Measurements from ENCODE around the gene ISOC1. TPM values are rescaled to one million over a fixed set of nuclear protein-coding genes. Genes with fewer than 3 reads are reported as not detected.

ISOC1 gene
- total and polyA plus RNA-seq, 2 experiments from 2014 or later: 33.7 to 34.2 TPM

DNA sequence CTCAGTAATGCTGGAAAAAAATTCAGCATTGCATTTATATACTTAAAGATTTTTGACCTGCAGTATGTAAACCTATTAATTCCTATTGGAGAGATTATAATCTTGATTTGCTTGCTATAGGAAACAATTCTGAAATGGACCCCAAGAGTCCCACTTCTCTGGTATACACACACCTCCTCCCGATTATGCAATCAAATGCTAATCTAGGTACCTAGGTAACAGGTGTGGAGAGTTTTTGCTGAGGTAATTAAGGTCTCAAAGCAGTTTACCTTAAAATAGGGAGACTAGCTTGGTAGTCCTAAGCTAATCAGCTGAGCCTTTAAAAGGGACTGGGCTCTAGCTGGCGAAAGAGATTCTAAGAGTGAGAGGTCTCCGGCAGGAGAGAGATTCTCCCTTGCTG lies 22.2 kb downstream of the ISOC1 start:
- Mint-ChIP-seq H3K36me3 (ENCODE audit: low read depth) (no peaks in the 10 kb centered on the region), H3K9me3 (no peaks in the 10 kb centered on the region), H3K4me1 (peaks cover 31% of the 10 kb centered on the region)

More for the DNA sequence above, 22.2 kb downstream of the ISOC1 start:
- no peaks in the 10 kb centered on the region for H3K9me2 ChIP-seq (ENCODE audit: insufficient read depth)
- no peaks in the 10 kb centered on the region for H3K36me3 ChIP-seq (ENCODE audit: insufficient read depth)
- no peak overlapping the region for H3K27ac ChIP-seq (ENCODE audit: low read depth)
- DNase-seq (ENCODE audit: low spot score): peak; percentile 22
- Mint-ChIP-seq H3K27ac (no peak overlapping the region; the same call in 1 of the 2 replicates), H3K27me3 (ENCODE audit: insufficient read depth, low read depth, poor library complexity) (peaks cover 2% of the 10 kb centered on the region), H3K4me3 (no peak overlapping the region)
- H4K20me1 ChIP-seq (replicated peaks; ENCODE audit: insufficient read depth): no peaks in the 10 kb centered on the region
- H3K79me2 ChIP-seq (replicated peaks; ENCODE audit: insufficient read depth): no peaks in the 10 kb centered on the region
- peak; percentile 72 for ATAC-seq
- TF ChIP-seq, protein P1, sequence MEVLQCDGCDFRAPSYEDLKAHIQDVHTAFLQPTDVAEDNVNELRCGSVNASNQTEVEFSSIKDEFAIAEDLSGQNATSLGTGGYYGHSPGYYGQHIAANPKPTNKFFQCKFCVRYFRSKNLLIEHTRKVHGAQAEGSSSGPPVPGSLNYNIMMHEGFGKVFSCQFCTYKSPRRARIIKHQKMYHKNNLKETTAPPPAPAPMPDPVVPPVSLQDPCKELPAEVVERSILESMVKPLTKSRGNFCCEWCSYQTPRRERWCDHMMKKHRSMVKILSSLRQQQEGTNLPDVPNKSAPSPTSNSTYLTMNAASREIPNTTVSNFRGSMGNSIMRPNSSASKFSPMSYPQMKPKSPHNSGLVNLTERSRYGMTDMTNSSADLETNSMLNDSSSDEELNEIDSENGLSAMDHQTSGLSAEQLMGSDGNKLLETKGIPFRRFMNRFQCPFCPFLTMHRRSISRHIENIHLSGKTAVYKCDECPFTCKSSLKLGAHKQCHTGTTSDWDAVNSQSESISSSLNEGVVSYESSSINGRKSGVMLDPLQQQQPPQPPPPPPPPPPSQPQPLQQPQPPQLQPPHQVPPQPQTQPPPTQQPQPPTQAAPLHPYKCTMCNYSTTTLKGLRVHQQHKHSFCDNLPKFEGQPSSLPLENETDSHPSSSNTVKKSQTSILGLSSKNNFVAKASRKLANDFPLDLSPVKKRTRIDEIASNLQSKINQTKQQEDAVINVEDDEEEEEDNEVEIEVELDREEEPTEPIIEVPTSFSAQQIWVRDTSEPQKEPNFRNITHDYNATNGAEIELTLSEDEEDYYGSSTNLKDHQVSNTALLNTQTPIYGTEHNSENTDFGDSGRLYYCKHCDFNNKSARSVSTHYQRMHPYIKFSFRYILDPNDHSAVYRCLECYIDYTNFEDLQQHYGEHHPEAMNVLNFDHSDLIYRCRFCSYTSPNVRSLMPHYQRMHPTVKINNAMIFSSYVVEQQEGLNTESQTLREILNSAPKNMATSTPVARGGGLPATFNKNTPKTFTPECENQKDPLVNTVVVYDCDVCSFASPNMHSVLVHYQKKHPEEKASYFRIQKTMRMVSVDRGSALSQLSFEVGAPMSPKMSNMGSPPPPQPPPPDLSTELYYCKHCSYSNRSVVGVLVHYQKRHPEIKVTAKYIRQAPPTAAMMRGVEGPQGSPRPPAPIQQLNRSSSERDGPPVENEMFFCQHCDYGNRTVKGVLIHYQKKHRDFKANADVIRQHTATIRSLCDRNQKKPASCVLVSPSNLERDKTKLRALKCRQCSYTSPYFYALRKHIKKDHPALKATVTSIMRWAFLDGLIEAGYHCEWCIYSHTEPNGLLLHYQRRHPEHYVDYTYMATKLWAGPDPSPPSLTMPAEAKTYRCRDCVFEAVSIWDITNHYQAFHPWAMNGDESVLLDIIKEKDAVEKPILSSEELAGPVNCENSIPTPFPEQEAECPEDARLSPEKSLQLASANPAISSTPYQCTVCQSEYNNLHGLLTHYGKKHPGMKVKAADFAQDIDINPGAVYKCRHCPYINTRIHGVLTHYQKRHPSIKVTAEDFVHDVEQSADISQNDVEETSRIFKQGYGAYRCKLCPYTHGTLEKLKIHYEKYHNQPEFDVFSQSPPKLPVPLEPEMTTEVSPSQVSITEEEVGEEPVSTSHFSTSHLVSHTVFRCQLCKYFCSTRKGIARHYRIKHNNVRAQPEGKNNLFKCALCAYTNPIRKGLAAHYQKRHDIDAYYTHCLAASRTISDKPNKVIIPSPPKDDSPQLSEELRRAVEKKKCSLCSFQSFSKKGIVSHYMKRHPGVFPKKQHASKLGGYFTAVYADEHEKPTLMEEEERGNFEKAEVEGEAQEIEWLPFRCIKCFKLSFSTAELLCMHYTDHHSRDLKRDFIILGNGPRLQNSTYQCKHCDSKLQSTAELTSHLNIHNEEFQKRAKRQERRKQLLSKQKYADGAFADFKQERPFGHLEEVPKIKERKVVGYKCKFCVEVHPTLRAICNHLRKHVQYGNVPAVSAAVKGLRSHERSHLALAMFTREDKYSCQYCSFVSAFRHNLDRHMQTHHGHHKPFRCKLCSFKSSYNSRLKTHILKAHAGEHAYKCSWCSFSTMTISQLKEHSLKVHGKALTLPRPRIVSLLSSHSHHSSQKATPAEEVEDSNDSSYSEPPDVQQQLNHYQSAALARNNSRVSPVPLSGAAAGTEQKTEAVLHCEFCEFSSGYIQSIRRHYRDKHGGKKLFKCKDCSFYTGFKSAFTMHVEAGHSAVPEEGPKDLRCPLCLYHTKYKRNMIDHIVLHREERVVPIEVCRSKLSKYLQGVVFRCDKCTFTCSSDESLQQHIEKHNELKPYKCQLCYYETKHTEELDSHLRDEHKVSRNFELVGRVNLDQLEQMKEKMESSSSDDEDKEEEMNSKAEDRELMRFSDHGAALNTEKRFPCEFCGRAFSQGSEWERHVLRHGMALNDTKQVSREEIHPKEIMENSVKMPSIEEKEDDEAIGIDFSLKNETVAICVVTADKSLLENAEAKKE (CRISPR knock-in tag; IDR thresholded peaks at IDR 0.05): no peak
- no peak for TF ChIP-seq POLR2AphosphoS5 (IDR thresholded peaks at IDR 0.05; ENCODE audit: low read depth)
- no peak for TF ChIP-seq JUNB (IDR thresholded peaks at IDR 0.05; ENCODE audit: unreplicated experiment)
- TF ChIP-seq CREB1 (CRISPR knock-in tag; IDR thresholded peaks at IDR 0.05; ENCODE audit: low read depth): no peak
- no peak for TF ChIP-seq EZH2phosphoT487 (IDR thresholded peaks at IDR 0.05; ENCODE audit: unreplicated experiment)
- TF ChIP-seq STAT1 (IDR thresholded peaks at IDR 0.05; ENCODE audit: unreplicated experiment): no peak
- TF ChIP-seq NANOG (IDR thresholded peaks at IDR 0.05; ENCODE audit: borderline replicate concordance): no peak
- TF ChIP-seq ZNF114 (CRISPR knock-in tag; IDR thresholded peaks at IDR 0.05): no peak
- TF ChIP-seq, protein P2, sequence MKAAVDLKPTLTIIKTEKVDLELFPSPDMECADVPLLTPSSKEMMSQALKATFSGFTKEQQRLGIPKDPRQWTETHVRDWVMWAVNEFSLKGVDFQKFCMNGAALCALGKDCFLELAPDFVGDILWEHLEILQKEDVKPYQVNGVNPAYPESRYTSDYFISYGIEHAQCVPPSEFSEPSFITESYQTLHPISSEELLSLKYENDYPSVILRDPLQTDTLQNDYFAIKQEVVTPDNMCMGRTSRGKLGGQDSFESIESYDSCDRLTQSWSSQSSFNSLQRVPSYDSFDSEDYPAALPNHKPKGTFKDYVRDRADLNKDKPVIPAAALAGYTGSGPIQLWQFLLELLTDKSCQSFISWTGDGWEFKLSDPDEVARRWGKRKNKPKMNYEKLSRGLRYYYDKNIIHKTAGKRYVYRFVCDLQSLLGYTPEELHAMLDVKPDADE (IDR thresholded peaks at IDR 0.05): no peak
- H3F3A ChIP-seq (replicated peaks; ENCODE audit: low read depth): no peaks in the 10 kb centered on the region
- peaks cover 14% of the 10 kb centered on the region for H3K4me1 ChIP-seq (ENCODE audit: insufficient read depth)
- no peaks in the 10 kb centered on the region for H3K27me3 ChIP-seq (ENCODE audit: insufficient read depth)
- H2AFZ ChIP-seq: no peak overlapping the region
- H3K4me2 ChIP-seq: no peak overlapping the region
- no peak overlapping the region for H3K4me3 ChIP-seq

Data from GM23338 (cell line).